HuH-7.5 (cell line): Measurements from ENCODE around the gene SLC6A20.
"Not testable (repeated sequence)": the region's sequence is repeated elsewhere in the genome, so short reads cannot be mapped to it uniquely, and the experiment has no call there.

ENCODE experiments used
- DNase-seq: peaks from one replicate; pipeline ENCODE4 v3.0.0; 2011; ENCODE audit warnings: low spot score

Gene SLC6A20

GRCh38 chr3:45757141-45757540, 39.2 kb downstream of the SLC6A20 start:
- not testable (repeated sequence) for DNase-seq

- DNase-seq: no peak
These were observed 40.3 kb downstream of the SLC6A20 start for GRCh38 chr3:45756055-45756454.

DNA sequence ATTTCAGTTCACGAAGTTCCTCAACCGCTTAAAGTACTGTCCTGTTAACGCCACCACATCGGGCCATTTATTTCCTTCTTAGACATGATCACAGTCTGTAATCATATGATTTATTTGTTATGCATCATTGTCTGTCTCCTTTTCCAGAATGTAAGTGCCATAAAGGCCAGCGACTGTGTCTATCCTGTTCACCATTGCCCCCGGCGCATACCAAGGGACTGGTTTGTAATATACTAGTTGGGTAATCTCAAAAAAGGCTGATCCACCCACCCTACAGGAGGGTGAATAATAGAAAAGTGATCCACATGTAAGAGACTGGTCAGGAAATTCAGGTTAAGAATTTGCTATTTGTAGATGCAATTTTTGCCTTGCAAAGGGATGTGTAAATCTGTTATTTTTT, 41.9 kb downstream of the SLC6A20 start:
- DNase-seq: no peak

- no peak for DNase-seq
These were observed 43.2 kb downstream of the SLC6A20 start for GRCh38 chr3:45753095-45753494.

- DNase-seq: no peak
These were observed 44.6 kb downstream of the SLC6A20 start for GRCh38 chr3:45751537-45752242.

- no peak for DNase-seq
These were observed 46.5 kb downstream of the SLC6A20 start for GRCh38 chr3:45749880-45750279.

- not testable (repeated sequence) for DNase-seq
These were observed 47.2 kb downstream of the SLC6A20 start for GRCh38 chr3:45749036-45749600.

GRCh38 chr3:45748068-45748467, 48.3 kb downstream of the SLC6A20 start:
- no peak for DNase-seq

DNA sequence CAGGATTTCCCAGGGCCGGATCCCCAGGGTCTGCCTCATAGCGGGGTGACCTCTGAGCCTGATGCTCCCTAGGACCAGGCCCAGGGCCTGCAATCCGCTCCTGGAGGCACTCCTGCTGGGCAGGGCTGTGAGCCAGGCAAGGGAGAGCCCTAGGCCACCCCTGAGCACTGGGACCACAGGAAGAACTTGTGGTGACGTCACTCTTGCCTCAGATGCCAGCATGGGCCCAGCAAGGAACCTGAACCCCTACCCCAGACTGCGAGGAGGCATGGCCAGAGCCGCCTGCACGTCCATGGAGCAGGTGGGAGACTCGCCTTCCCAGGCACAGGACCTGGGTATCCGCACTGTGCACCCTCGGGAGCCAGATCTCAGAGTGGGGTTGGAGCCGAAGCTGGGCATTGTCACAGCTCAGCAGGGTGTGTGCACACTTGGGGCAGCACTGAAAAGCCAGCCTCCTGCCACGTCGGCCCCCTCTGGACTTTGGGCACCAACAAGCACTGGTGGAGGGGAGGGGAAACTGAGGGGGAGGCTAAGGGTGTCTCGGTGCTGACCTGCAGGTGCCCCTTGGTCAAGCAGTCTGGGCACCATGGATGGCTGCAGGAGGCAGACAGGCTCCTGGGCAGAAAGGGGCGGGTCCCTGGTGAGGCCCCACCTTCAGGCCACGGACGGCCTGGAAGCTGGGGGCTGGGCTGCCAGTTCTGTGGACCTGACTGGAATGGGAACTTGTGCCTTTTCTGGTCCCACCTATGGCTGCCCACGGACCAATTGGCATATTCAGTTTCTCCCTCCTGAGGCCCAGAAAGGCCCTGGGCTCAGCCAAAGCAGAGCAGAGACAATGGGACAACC, 49.3 kb downstream of the SLC6A20 start:
- no peak for DNase-seq

- DNase-seq: no peak
These were observed 50.1 kb downstream of the SLC6A20 start for GRCh38 chr3:45746165-45746776.

- no peak for DNase-seq
These were observed 53.8 kb downstream of the SLC6A20 start for GRCh38 chr3:45742461-45743089.

GRCh38 chr3:45741742-45742460, 54.4 kb downstream of the SLC6A20 start:
- no peak for DNase-seq

DNA sequence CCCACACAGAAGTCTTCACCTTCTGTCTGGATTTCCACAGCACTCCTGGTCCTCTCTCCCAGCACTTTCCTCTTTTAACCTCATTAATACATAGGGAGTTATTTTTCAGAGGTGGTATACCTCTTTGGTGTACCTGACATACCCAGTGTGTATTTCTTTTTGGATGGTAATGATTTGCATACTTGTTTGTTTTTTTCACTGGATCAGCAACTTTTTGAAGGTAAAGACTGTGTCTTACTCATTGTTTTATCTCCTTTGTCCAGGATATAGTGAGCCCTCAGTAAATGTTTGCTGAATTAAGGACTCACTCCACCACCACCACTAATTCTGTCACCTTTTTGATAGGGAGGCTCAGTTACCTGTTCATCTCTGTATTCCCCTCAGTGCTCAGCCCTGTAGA, 55.1 kb downstream of the SLC6A20 start:
- no peak for DNase-seq

DNA sequence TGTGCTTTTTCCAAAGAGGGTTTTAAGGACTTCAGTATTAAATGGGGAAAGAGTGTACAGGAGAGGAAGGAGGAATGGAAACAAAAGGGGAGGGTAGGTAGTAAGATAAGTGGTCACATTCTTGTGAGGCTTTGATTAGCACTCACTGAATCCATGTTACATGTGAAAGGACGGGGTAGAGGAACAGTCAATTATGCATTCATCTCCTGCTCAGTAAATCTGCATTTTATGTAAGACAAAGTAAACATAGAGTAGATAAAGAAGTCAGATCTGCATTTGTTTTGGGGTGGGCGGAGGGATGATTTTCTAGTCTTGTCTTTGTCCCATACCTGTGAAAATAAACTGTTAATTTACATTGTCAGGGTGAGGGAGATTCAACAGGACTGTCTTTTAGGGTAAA, 56.3 kb downstream of the SLC6A20 start:
- DNase-seq: no peak

DNA sequence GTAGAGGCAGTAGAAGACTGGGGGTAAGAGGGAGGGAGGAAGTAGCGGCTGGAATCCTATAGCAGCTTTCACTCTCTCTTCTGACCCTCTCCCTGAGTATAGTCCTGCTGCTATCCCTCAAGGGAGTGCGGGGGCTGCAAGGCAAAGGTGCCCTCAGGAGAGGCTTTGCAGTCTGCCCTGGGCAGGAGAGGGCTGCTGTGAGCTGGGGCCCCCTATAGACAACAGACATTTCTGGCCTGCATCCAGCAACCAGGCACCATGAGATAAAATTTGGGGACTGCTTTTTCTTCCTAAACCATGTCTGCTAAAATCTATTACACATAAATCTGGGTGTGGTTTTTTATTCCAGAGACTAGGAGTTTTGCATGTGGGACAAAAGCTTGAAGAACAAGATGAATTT, 59.1 kb downstream of the SLC6A20 start:
- no peak for DNase-seq

GRCh38 chr3:45736707-45737106, 59.6 kb downstream of the SLC6A20 start:
- no peak for DNase-seq

GRCh38 chr3:45730409-45731154, 65.8 kb downstream of the SLC6A20 start:
- DNase-seq: no peak

- DNase-seq: no peak
These were observed 66.7 kb downstream of the SLC6A20 start for GRCh38 chr3:45729614-45730013.

DNA sequence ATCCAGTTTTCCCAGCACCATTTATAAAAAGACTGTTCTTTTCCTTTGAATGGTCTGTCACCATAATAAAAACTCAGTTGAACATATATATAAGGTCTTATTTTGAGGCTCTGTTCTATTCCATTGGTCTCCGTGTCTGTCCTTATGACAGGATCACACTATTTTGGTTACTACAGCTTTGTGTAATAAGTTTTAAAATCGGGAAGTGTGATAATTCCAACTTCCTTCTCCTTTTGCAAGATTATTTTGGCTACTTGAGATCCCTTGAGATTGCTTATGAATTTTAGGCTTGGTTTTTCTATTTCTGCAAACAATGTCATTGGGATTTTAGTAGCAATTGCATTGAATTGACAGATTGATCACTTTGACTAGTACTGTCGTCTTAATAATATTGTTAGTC, 71.4 kb downstream of the SLC6A20 start:
- no peak for DNase-seq

- DNase-seq: no peak
These were observed 76.5 kb downstream of the SLC6A20 start for GRCh38 chr3:45719655-45720487.
